ENCODE data around the gene MUC7. TPM values are rescaled to one million over a fixed set of nuclear protein-coding genes. Genes with fewer than 3 reads are reported as not detected.

MUC7 gene
- polyA plus RNA-seq, 1 donor (not counting 4 experiments of a cell fraction or from before 2014, with no cell fraction given), result not detected

DNA sequence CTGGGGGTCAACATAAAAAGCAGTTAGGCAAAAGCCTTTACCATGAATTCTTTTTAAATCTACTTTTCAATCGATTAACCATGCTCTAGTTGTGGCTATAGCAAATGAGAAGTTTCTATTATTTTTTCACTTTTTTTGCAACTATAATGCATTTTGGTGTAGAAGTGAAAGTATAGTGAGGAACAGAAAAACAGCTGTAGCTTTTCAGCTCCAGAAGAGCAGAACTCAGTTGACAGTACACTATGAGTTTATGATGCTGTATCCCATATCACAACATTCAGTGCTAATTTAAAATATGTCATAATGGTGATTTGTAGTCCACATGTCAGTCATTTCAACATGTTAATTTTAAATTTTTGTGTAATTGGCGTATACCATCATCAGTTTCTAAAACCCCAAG is 8.7 kb upstream of the MUC7 start:
- Histone ChIP-seq H3K9me1 (ENCODE audit: control insufficient read depth, extremely low read depth, insufficient read depth, low read length) (no peaks in the 10 kb centered on the region), H3K4me2 (ENCODE audit: control insufficient read depth, extremely low read depth, insufficient read depth, low read depth, low read length) (no peak overlapping the region), H2AFZ (ENCODE audit: control insufficient read depth, low read length) (no peak overlapping the region), H3K9ac (ENCODE audit: control insufficient read depth, extremely low read depth, insufficient read depth, low read length) (no peak overlapping the region), H3K27me3 (ENCODE audit: control insufficient read depth, extremely low read depth, insufficient read depth, low read length) (no peaks in the 10 kb centered on the region), H4K20me1 (ENCODE audit: control insufficient read depth, extremely low read depth, insufficient read depth, low read length) (no peaks in the 10 kb centered on the region), H3K36me3 (ENCODE audit: control insufficient read depth in 2 of 2, extremely low read depth in 1 of 2, insufficient read depth in 2 of 2, low read length in 2 of 2) (no peaks in the 10 kb centered on the region), H3K79me2 (ENCODE audit: control insufficient read depth, insufficient read depth, low read length) (no peaks in the 10 kb centered on the region), H3K4me3 (ENCODE audit: control insufficient read depth in 2 of 3, extremely low read depth in 1 of 3, insufficient read depth in 2 of 3, low read depth in 1 of 3, low read length in 3 of 3) (no peak overlapping the region), H3K27ac (ENCODE audit: control insufficient read depth, insufficient read depth, low read length) (no peak overlapping the region), H3K9me3 (ENCODE audit: control insufficient read depth, low read depth, low read length) (no peaks in the 10 kb centered on the region), H3K4me1 (ENCODE audit: control insufficient read depth, extremely low read depth, insufficient read depth, low read length) (no peaks in the 10 kb centered on the region)
- dilution Hi-C loops (cut with MboI; ENCODE audit: extremely low pct_ligation_motif_present, low sequenced_read_pairs), result no loop called here
- FAIRE-seq (no peak), DNase-seq (ENCODE audit: low read depth, low spot score) (no peak)
- TF ChIP-seq, protein P1, sequence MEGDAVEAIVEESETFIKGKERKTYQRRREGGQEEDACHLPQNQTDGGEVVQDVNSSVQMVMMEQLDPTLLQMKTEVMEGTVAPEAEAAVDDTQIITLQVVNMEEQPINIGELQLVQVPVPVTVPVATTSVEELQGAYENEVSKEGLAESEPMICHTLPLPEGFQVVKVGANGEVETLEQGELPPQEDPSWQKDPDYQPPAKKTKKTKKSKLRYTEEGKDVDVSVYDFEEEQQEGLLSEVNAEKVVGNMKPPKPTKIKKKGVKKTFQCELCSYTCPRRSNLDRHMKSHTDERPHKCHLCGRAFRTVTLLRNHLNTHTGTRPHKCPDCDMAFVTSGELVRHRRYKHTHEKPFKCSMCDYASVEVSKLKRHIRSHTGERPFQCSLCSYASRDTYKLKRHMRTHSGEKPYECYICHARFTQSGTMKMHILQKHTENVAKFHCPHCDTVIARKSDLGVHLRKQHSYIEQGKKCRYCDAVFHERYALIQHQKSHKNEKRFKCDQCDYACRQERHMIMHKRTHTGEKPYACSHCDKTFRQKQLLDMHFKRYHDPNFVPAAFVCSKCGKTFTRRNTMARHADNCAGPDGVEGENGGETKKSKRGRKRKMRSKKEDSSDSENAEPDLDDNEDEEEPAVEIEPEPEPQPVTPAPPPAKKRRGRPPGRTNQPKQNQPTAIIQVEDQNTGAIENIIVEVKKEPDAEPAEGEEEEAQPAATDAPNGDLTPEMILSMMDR (optimal IDR thresholded peaks at IDR 0.05 in 1 of 3, IDR thresholded peaks at IDR 0.05 in 1 of 3, conservative IDR thresholded peaks at IDR 0.05 in 1 of 3; ENCODE audit: extremely low read depth in 1 of 3, insufficient read depth in 2 of 3, low read length in 3 of 3), result no peak
- TF ChIP-seq EZH2 (IDR thresholded peaks at IDR 0.05; ENCODE audit: low read length), result no peak

DNA sequence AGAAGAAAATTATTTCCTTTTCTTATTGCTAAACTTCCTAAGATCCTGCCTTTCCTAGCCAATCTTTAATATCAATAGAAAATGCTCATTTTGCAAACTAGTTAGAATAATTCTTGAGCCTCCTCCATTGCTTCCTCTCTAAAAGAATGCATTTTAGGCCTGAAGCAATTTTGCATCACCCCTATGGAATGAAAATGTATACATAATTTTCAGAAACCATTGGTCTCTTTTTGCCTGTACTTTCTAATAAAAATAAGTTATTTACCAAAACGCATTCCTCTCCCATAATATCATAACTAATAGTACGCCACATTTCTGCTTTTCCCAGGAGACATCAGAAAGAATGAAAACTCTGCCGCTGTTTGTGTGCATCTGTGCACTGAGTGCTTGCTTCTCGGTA is 1.7 kb downstream of the MUC7 start:
- H3K4me2 ChIP-seq (ENCODE audit: control insufficient read depth, extremely low read depth, insufficient read depth, low read depth, low read length), result no peak overlapping the region
- FAIRE-seq (no peak), DNase-seq (ENCODE audit: low read depth, low spot score) (no peak)
- H3K9me1 ChIP-seq (ENCODE audit: control insufficient read depth, extremely low read depth, insufficient read depth, low read length), result no peaks in the 10 kb centered on the region
- dilution Hi-C loops (cut with MboI; ENCODE audit: extremely low pct_ligation_motif_present, low sequenced_read_pairs), result no loop called here
- no peaks in the 10 kb centered on the region for H3K79me2 ChIP-seq (ENCODE audit: control insufficient read depth, insufficient read depth, low read length)
- no peaks in the 10 kb centered on the region for H4K20me1 ChIP-seq (ENCODE audit: control insufficient read depth, extremely low read depth, insufficient read depth, low read length)
- no peak overlapping the region for H2AFZ ChIP-seq (ENCODE audit: control insufficient read depth, low read length)
- no peak overlapping the region for H3K27ac ChIP-seq (ENCODE audit: control insufficient read depth, insufficient read depth, low read length)
- no peaks in the 10 kb centered on the region for H3K9me3 ChIP-seq (ENCODE audit: control insufficient read depth, low read depth, low read length)
- no peak for TF ChIP-seq EZH2 (IDR thresholded peaks at IDR 0.05; ENCODE audit: low read length)
- TF ChIP-seq, protein P1 (optimal IDR thresholded peaks at IDR 0.05 in 1 of 3, IDR thresholded peaks at IDR 0.05 in 1 of 3, conservative IDR thresholded peaks at IDR 0.05 in 1 of 3; ENCODE audit: extremely low read depth in 1 of 3, insufficient read depth in 2 of 3, low read length in 3 of 3), result no peak
- H3K27me3 ChIP-seq (ENCODE audit: control insufficient read depth, extremely low read depth, insufficient read depth, low read length), result no peaks in the 10 kb centered on the region
- no peak overlapping the region for H3K4me3 ChIP-seq (ENCODE audit: control insufficient read depth in 2 of 3, extremely low read depth in 1 of 3, insufficient read depth in 2 of 3, low read depth in 1 of 3, low read length in 3 of 3)
- H3K9ac ChIP-seq (ENCODE audit: control insufficient read depth, extremely low read depth, insufficient read depth, low read length), result no peak overlapping the region
- H3K4me1 ChIP-seq (ENCODE audit: control insufficient read depth, extremely low read depth, insufficient read depth, low read length), result no peaks in the 10 kb centered on the region
- no peaks in the 10 kb centered on the region for H3K36me3 ChIP-seq (ENCODE audit: control insufficient read depth in 2 of 2, extremely low read depth in 1 of 2, insufficient read depth in 2 of 2, low read length in 2 of 2)

Data from keratinocyte (primary cell).